Measurements from ENCODE around the gene CD58.

CD58 gene

GRCh38 chr1:116581323-116581885 lies 10.6 kb upstream of the CD58 start:
- H3K9me3 Mint-ChIP-seq: no peaks in the 10 kb centered on the region
- H3K4me3 Mint-ChIP-seq: no peak overlapping the region
- no peaks in the 10 kb centered on the region for H3K4me1 Mint-ChIP-seq (ENCODE audit: low read depth)
- H3K27ac Mint-ChIP-seq: no peak overlapping the region
- H3K27me3 Mint-ChIP-seq (ENCODE audit: low read depth): peaks cover 4% of the 10 kb centered on the region
- no peaks in the 10 kb centered on the region for H3K36me3 Mint-ChIP-seq (ENCODE audit: low read depth)

GRCh38 chr1:116580446-116581322 lies 9.9 kb upstream of the CD58 start:
- Mint-ChIP-seq H3K4me3 (no peak overlapping the region), H3K9me3 (no peaks in the 10 kb centered on the region), H3K27me3 (ENCODE audit: low read depth) (peaks cover 4% of the 10 kb centered on the region), H3K4me1 (ENCODE audit: low read depth) (peaks cover 2% of the 10 kb centered on the region), H3K36me3 (ENCODE audit: low read depth) (no peaks in the 10 kb centered on the region), H3K27ac (no peak overlapping the region)

- H3K27me3 Mint-ChIP-seq (ENCODE audit: low read depth): peaks cover 4% of the 10 kb centered on the region
- no peak overlapping the region for H3K4me3 Mint-ChIP-seq
- peaks cover 10% of the 10 kb centered on the region for H3K4me1 Mint-ChIP-seq (ENCODE audit: low read depth)
- H3K9me3 Mint-ChIP-seq: no peaks in the 10 kb centered on the region
- no peaks in the 10 kb centered on the region for H3K36me3 Mint-ChIP-seq (ENCODE audit: low read depth)
- H3K27ac Mint-ChIP-seq: no peak overlapping the region
Observed at GRCh38 chr1:116579259-116579875, 8.5 kb upstream of the CD58 start.

- peaks cover 4% of the 10 kb centered on the region for H3K27me3 Mint-ChIP-seq (ENCODE audit: low read depth)
- no peak overlapping the region for H3K4me3 Mint-ChIP-seq
- peaks cover 15% of the 10 kb centered on the region for H3K4me1 Mint-ChIP-seq (ENCODE audit: low read depth)
- H3K9me3 Mint-ChIP-seq: no peaks in the 10 kb centered on the region
- H3K36me3 Mint-ChIP-seq (ENCODE audit: low read depth): no peaks in the 10 kb centered on the region
- H3K27ac Mint-ChIP-seq: no peak overlapping the region
Observed at GRCh38 chr1:116578581-116578980, 7.8 kb upstream of the CD58 start.

GRCh38 chr1:116577759-116578314 lies 7.0 kb upstream of the CD58 start:
- Mint-ChIP-seq H3K4me3 (no peak overlapping the region), H3K4me1 (ENCODE audit: low read depth) (peaks cover 15% of the 10 kb centered on the region), H3K9me3 (no peaks in the 10 kb centered on the region), H3K27ac (no peak overlapping the region), H3K27me3 (ENCODE audit: low read depth) (peaks cover 4% of the 10 kb centered on the region), H3K36me3 (ENCODE audit: low read depth) (no peaks in the 10 kb centered on the region)

- no peaks in the 10 kb centered on the region for H3K9me3 Mint-ChIP-seq
- H3K4me1 Mint-ChIP-seq (ENCODE audit: low read depth): peaks cover 31% of the 10 kb centered on the region
- peaks cover 4% of the 10 kb centered on the region for H3K27me3 Mint-ChIP-seq (ENCODE audit: low read depth)
- H3K36me3 Mint-ChIP-seq (ENCODE audit: low read depth): peaks cover 5% of the 10 kb centered on the region
- no peak overlapping the region for H3K27ac Mint-ChIP-seq
- H3K4me3 Mint-ChIP-seq: no peak overlapping the region
Observed at GRCh38 chr1:116574581-116575291, 3.9 kb upstream of the CD58 start.

GRCh38 chr1:116573431-116574095 lies 2.7 kb upstream of the CD58 start:
- H3K27ac Mint-ChIP-seq: no peak overlapping the region
- peaks cover 43% of the 10 kb centered on the region for H3K4me1 Mint-ChIP-seq (ENCODE audit: low read depth)
- H3K27me3 Mint-ChIP-seq (ENCODE audit: low read depth): peaks cover 4% of the 10 kb centered on the region
- no peak overlapping the region for H3K4me3 Mint-ChIP-seq
- no peaks in the 10 kb centered on the region for H3K9me3 Mint-ChIP-seq
- peaks cover 13% of the 10 kb centered on the region for H3K36me3 Mint-ChIP-seq (ENCODE audit: low read depth)

GRCh38 chr1:116572771-116573430 lies 2.1 kb upstream of the CD58 start:
- Mint-ChIP-seq H3K4me1 (ENCODE audit: low read depth) (peaks cover 49% of the 10 kb centered on the region), H3K4me3 (no peak overlapping the region), H3K9me3 (no peaks in the 10 kb centered on the region), H3K27me3 (ENCODE audit: low read depth) (peaks cover 4% of the 10 kb centered on the region), H3K36me3 (ENCODE audit: low read depth) (peaks cover 19% of the 10 kb centered on the region), H3K27ac (no peak overlapping the region)

GRCh38 chr1:116572099-116572498 lies 1.3 kb upstream of the CD58 start:
- H3K9me3 Mint-ChIP-seq: no peaks in the 10 kb centered on the region
- H3K4me1 Mint-ChIP-seq (ENCODE audit: low read depth): peaks cover 53% of the 10 kb centered on the region
- H3K36me3 Mint-ChIP-seq (ENCODE audit: low read depth): peaks cover 22% of the 10 kb centered on the region
- H3K4me3 Mint-ChIP-seq: peak overlapping the region; percentile 93
- H3K27ac Mint-ChIP-seq: peak overlapping the region; percentile 83
- peaks cover under 1% of the 10 kb centered on the region for H3K27me3 Mint-ChIP-seq (ENCODE audit: low read depth)

GRCh38 chr1:116571215-116571919 lies 541 bp upstream of the CD58 start:
- Mint-ChIP-seq H3K27me3 (ENCODE audit: low read depth) (no peaks in the 10 kb centered on the region), H3K27ac (peak overlapping the region; percentile 83), H3K9me3 (no peaks in the 10 kb centered on the region), H3K36me3 (ENCODE audit: low read depth) (peaks cover 26% of the 10 kb centered on the region), H3K4me3 (peak overlapping the region; percentile 93), H3K4me1 (ENCODE audit: low read depth) (peaks cover 57% of the 10 kb centered on the region)

GRCh38 chr1:116569776-116570357 lies 959 bp downstream of the CD58 start:
- Mint-ChIP-seq H3K36me3 (ENCODE audit: low read depth) (peaks cover 37% of the 10 kb centered on the region), H3K4me3 (peak overlapping the region; percentile 93), H3K4me1 (ENCODE audit: low read depth) (peaks cover 62% of the 10 kb centered on the region), H3K27ac (peak overlapping the region; percentile 80), H3K27me3 (ENCODE audit: low read depth) (no peaks in the 10 kb centered on the region), H3K9me3 (peaks cover 5% of the 10 kb centered on the region)

- Mint-ChIP-seq H3K27ac (peak overlapping the region; percentile 80), H3K9me3 (peaks cover 9% of the 10 kb centered on the region), H3K4me3 (peak overlapping the region; percentile 93), H3K36me3 (ENCODE audit: low read depth) (peaks cover 42% of the 10 kb centered on the region), H3K27me3 (ENCODE audit: low read depth) (no peaks in the 10 kb centered on the region), H3K4me1 (ENCODE audit: low read depth) (peaks cover 60% of the 10 kb centered on the region)
Observed at GRCh38 chr1:116569381-116569670, 1.5 kb downstream of the CD58 start.
